Measurements from ENCODE around the gene MEI1. TPM values are rescaled to one million over a fixed set of nuclear protein-coding genes. Genes with fewer than 3 reads are reported as not detected.
A peak's percentile ranks its signal among the peaks of the same experiment; 100 is the strongest.
"Not testable (repeated sequence)": the region's sequence is repeated elsewhere in the genome, so short reads cannot be mapped to it uniquely, and the experiment has no call there.

MEI1 gene
- total RNA-seq, 1 experiment from 2014 or later, result 0.35 TPM

DNA sequence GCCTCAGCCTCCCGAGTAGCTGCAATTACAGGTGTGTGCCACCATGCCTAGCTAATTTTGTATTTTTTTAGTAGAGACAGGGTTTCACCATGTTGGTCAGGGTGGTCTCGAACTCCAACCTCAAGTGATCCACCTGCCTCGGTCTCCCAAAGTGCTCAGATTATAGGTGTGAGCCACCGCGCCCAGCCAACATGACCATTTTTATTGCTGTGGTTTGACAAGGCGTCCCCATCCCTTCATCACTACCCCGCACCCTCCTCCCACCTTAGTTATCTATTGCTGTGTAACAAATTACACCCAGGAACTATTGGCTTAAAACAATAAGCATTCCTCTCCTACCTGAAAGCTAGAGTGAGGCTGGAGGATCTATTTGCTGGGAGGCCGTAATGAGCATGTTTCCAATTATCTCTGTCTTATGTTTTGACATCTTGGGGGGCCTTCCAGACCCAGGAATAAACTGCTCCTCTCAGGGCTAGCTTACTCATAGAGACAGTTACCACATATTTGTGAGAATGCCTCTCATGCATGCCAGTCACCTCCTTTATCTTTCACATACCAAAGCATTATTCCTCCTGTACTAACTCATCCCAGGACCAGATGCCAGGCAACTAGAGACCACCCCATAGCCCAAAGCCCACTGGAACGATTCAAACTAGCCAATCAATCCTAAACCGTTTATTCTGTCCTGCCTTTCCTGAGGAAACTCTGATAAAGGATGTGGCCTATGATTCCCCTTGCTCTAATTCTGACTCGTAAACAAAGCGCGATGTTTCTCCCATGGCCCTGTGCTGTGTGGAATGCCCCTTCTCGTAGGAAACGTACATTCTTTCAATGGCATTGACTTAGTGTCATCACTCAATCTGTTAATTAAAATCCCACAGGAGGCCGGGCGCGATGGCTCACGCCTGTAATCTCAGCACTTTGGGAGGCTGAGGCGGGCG is 30.1 kb upstream of the MEI1 start:
- TF ChIP-seq MAX (CRISPR knock-in tag; IDR thresholded peaks at IDR 0.05) (no peak), SP1 (CRISPR knock-in tag; conservative IDR thresholded peaks at IDR 0.05) (no peak), HMGA2 (CRISPR knock-in tag; IDR thresholded peaks at IDR 0.05) (no peak), ZNF317 (CRISPR knock-in tag; IDR thresholded peaks at IDR 0.05; ENCODE audit: borderline replicate concordance, low read depth) (no peak), NFATC4 (CRISPR knock-in tag; IDR thresholded peaks at IDR 0.05) (no peak), PRRX2 (CRISPR knock-in tag; IDR thresholded peaks at IDR 0.05) (no peak), ETV6 (CRISPR knock-in tag; IDR thresholded peaks at IDR 0.05) (no peak), ZBTB21 (CRISPR knock-in tag; IDR thresholded peaks at IDR 0.05; ENCODE audit: borderline replicate concordance) (no peak), GTF2I (CRISPR knock-in tag; conservative IDR thresholded peaks at IDR 0.05) (no peak), NR2C2 (CRISPR knock-in tag; IDR thresholded peaks at IDR 0.05) (no peak), ZNF232 (CRISPR knock-in tag; IDR thresholded peaks at IDR 0.05) (no peak), ZNF263 (CRISPR knock-in tag; IDR thresholded peaks at IDR 0.05; ENCODE audit: low read depth) (no peak), ERG (CRISPR knock-in tag; IDR thresholded peaks at IDR 0.05) (no peak), FOXJ3 (CRISPR knock-in tag; IDR thresholded peaks at IDR 0.05; ENCODE audit: borderline replicate concordance) (no peak), ESRRA (CRISPR knock-in tag; IDR thresholded peaks at IDR 0.05; ENCODE audit: borderline replicate concordance) (no peak), JAZF1 (CRISPR knock-in tag; IDR thresholded peaks at IDR 0.05) (no peak)
- TF ChIP-seq, protein P1, sequence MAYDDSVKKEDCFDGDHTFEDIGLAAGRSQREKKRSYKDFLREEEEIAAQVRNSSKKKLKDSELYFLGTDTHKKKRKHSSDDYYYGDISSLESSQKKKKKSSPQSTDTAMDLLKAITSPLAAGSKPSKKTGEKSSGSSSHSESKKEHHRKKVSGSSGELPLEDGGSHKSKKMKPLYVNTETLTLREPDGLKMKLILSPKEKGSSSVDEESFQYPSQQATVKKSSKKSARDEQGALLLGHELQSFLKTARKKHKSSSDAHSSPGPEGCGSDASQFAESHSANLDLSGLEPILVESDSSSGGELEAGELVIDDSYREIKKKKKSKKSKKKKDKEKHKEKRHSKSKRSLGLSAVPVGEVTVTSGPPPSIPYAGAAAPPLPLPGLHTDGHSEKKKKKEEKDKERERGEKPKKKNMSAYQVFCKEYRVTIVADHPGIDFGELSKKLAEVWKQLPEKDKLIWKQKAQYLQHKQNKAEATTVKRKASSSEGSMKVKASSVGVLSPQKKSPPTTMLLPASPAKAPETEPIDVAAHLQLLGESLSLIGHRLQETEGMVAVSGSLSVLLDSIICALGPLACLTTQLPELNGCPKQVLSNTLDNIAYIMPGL (CRISPR knock-in tag; IDR thresholded peaks at IDR 0.05), result no peak
- H3K4me3 Mint-ChIP-seq, result no peak overlapping the region
- H3K9me3 Mint-ChIP-seq, result no peaks in the 10 kb centered on the region
- DNase-seq (ENCODE audit: low spot score), result no peak
- peaks cover 12% of the 10 kb centered on the region for H3K4me1 Mint-ChIP-seq
- ChIA-PET CTCF (interaction anchor here (0.7 kb wide), 1 partner anchor 272 kb away, joined by 4 read pairs; no protein-coding TSS in a partner anchor), POLR2A (interaction anchor here (0.7 kb wide), 1 partner anchor 30 kb away, joined by 5 read pairs; no protein-coding TSS in a partner anchor)
- H3K27me3 Mint-ChIP-seq (ENCODE audit: low read depth), result no peaks in the 10 kb centered on the region
- peaks cover 6% of the 10 kb centered on the region for H3K36me3 Mint-ChIP-seq
- H3K27ac Mint-ChIP-seq, result peak overlapping the region; percentile 37; the same call in 1 of the 2 replicates
- no peak for ATAC-seq

DNA sequence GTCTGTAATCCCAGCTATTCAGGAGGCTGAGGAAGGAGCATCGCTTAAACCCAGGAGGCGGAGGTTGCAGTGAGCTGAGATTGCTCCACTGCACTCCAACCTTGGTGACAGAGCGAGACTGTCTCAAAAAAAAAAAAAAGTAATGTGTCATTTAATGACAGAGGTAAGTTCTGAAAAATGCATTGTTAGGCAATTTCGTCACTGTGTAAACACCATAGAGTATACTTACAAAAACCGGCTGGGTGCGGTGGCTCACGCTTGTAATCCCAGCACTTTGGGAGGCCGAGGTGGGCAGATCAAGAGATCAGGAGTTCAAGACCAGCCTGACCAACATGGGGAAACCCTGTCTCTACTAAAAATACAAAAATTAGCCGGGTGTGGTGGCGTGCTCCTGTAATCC is 27.2 kb upstream of the MEI1 start:
- H3K9me3 Mint-ChIP-seq; H3K4me1 Mint-ChIP-seq; H3K4me3 Mint-ChIP-seq; H3K27me3 Mint-ChIP-seq (ENCODE audit: low read depth); DNase-seq (ENCODE audit: low spot score); ATAC-seq; POLR2A ChIA-PET; H3K27ac Mint-ChIP-seq: not testable (repeated sequence)
- CTCF ChIA-PET, result interaction anchor here (1.0 to 1.2 kb wide), 2 partner anchors 27 to 254 kb away, joined by 3 to 4 read pairs; partner anchors contain the start of gene MEI1
- H3K36me3 Mint-ChIP-seq, result peaks cover 26% of the 10 kb centered on the region

DNA sequence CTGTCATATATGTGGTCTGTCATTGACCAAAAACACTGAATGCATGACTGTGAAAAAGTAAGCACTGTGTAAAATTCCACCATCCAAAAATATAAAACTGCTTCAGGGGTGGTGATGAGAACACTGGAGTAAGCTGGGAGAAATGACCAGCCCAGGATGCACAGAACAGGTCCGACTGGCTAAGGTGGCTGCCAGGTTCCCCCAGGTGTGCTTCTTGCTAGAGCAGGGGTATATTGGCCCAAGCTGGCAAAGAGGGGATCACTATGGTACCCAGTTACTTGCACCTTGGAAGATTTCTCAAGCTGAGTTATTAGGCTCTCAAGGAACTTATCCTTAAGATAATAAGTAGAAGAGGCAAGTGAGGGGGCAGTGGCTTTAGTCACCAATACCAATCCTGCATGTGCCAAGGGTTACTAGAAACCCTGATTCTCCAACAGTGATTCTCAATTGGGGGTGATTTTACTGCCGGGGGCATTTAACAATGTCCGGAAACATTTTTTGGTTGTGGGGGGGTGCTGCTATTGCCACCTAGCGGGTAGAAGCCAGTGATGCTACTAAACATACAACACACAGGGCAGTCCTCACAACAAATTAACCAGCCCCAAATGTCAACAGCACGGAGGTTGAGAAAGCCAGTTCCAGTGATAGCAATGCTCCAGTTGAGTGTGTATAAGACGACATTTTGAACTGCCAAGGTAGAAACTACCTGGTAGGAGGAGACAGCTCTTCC is 26.4 kb upstream of the MEI1 start:
- H3K36me3 Mint-ChIP-seq, result peaks cover 30% of the 10 kb centered on the region
- ChIA-PET CTCF (interaction anchor here (0.8 to 1.4 kb wide), 3 partner anchors 24 to 26 kb away, joined by 3 to 5 read pairs (median 4); partner anchors contain the start of gene MEI1), POLR2A (no interaction called here)
- no peaks in the 10 kb centered on the region for H3K9me3 Mint-ChIP-seq
- no peak for DNase-seq (ENCODE audit: low spot score)
- peak; percentile 53; the same call in 1 of the 2 replicates for ATAC-seq
- no peaks in the 10 kb centered on the region for H3K4me1 Mint-ChIP-seq
- no peak overlapping the region; the same call in 1 of the 2 replicates for H3K27ac Mint-ChIP-seq
- no peak overlapping the region for H3K4me3 Mint-ChIP-seq
- H3K27me3 Mint-ChIP-seq (ENCODE audit: low read depth), result no peaks in the 10 kb centered on the region
- TF ChIP-seq NR1H2 (CRISPR knock-in tag; IDR thresholded peaks at IDR 0.05) (no peak), ATF1 (CRISPR knock-in tag; IDR thresholded peaks at IDR 0.05) (no peak), ERG (CRISPR knock-in tag; IDR thresholded peaks at IDR 0.05) (no peak), NFE2L1 (CRISPR knock-in tag; IDR thresholded peaks at IDR 0.05) (no peak), ETV6 (CRISPR knock-in tag; IDR thresholded peaks at IDR 0.05) (no peak), SMAD3 (CRISPR knock-in tag; IDR thresholded peaks at IDR 0.05; ENCODE audit: borderline replicate concordance) (no peak), GTF2I (CRISPR knock-in tag; conservative IDR thresholded peaks at IDR 0.05) (no peak), KAT7 (CRISPR knock-in tag; IDR thresholded peaks at IDR 0.05; ENCODE audit: borderline replicate concordance) (no peak), JUN (CRISPR knock-in tag; IDR thresholded peaks at IDR 0.05) (no peak)
- TF ChIP-seq, protein P2, sequence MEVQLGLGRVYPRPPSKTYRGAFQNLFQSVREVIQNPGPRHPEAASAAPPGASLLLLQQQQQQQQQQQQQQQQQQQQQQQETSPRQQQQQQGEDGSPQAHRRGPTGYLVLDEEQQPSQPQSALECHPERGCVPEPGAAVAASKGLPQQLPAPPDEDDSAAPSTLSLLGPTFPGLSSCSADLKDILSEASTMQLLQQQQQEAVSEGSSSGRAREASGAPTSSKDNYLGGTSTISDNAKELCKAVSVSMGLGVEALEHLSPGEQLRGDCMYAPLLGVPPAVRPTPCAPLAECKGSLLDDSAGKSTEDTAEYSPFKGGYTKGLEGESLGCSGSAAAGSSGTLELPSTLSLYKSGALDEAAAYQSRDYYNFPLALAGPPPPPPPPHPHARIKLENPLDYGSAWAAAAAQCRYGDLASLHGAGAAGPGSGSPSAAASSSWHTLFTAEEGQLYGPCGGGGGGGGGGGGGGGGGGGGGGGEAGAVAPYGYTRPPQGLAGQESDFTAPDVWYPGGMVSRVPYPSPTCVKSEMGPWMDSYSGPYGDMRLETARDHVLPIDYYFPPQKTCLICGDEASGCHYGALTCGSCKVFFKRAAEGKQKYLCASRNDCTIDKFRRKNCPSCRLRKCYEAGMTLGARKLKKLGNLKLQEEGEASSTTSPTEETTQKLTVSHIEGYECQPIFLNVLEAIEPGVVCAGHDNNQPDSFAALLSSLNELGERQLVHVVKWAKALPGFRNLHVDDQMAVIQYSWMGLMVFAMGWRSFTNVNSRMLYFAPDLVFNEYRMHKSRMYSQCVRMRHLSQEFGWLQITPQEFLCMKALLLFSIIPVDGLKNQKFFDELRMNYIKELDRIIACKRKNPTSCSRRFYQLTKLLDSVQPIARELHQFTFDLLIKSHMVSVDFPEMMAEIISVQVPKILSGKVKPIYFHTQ (CRISPR knock-in tag; IDR thresholded peaks at IDR 0.05), result no peak

Measured in WTC11 (cell line).